Activated CD4-positive, alpha-beta T cell treated with anti-CD3 and anti-CD28 coated beads, Interleukin-2, amount 10 ng/mL, durations not matched to agents 7 days and 5 days (primary cell): ENCODE results near the gene NSA2. TPM values are rescaled to one million over a fixed set of nuclear protein-coding genes. Genes with fewer than 3 reads are reported as not detected.

ENCODE experiments used
- total RNA-seq, 2 experiments: library from RNA; stranded (reverse); gene quantifications; one replicate each; pipeline ENCODE4 v1.2.3, GENCODE V29; 2021

Gene NSA2
- total RNA-seq, 2 experiments from 2014 or later, result 130 to 160 TPM

Other genes with a start within 250 kb of the NSA2 start
- gene ENC1, start 126.5 kb upstream of the NSA2 start, total RNA-seq, result 1 to 10 TPM; 2.2 to 3.4 TPM
- gene HEXB, start 82.0 kb upstream of the NSA2 start, total RNA-seq, result 10 to 100 TPM; 71.4 to 73.3 TPM
- 10 to 100 TPM; 24.0 to 24.3 TPM for gene GFM2, start 132 bp upstream of the NSA2 start, total RNA-seq
- 1 to 10 TPM; 3.1 to 3.6 TPM for gene FAM169A, start 99.1 kb downstream of the NSA2 start, total RNA-seq